Measurements from ENCODE around the gene TRIM14.

- TF ChIP-seq CTCF (IDR thresholded peaks at IDR 0.05) (no peak), EP300 (IDR thresholded peaks at IDR 0.05) (no peak), POLR2A (IDR thresholded peaks at IDR 0.05) (no peak)
Observed at GRCh38 chr9:98120476-98120875, 1.5 kb upstream of the TRIM14 start.

All from ovary (tissue), 3 donors.